SU-DHL-6 (cell line): ENCODE data around the gene ADGRD2.

ENCODE experiments used
- CTCF ChIP-seq: fragments of 200-600 bp; sonication (generic); IDR thresholded peaks from one replicate; pipeline ENCODE4 v1.5.1; 2017; ENCODE audit warnings: antibody characterized with exemption, mild to moderate bottlenecking, low read length, moderate library complexity; ENCODE audit not compliant: insufficient read depth, poor library complexity, severe bottlenecking
- EZH2phosphoT487 ChIP-seq: fragments of 200-600 bp; sonication (generic), shearing (Covaris generic); conservative IDR thresholded peaks from 2 replicates; pipeline ENCODE4 v1.6.1; 2018; ENCODE audit warnings: mild to moderate bottlenecking, antibody characterized with exemption, low read length, moderate library complexity, mixed read lengths

GRCh38 chr9:124423155-124423554 is 27.1 kb upstream of the ADGRD2 start:
- TF ChIP-seq CTCF (no peak), EZH2phosphoT487 (no peak)
